K562 (cell line): ENCODE measurements around the gene CNGA3. TPM values are rescaled to one million over a fixed set of nuclear protein-coding genes. Genes with fewer than 3 reads are reported as not detected.

Source experiments
- ATAC-seq: fragments of 200-7000 bp; cut with Tn5 transposase; 3 replicates; pipeline ENCODE4 v1.9.1; 2020; ENCODE audit warnings: moderate library complexity
- BruUV-seq: library from RNA; stranded (reverse); fragments of 400-500 nt; replicated peaks from 2 replicates; lab custom pipeline; 2021; lab: Mats Ljungman, UMichigan
- CTCF ChIA-PET: fragments of 300-600 bp; formaldehyde crosslinking; extraction: SDS; loops from one replicate; lab custom pipeline; 2021; ENCODE audit warnings: low intra/inter-chr PET ratio; lab: Yijun Ruan, JAX
- POLR2A ChIA-PET: fragments of 300-600, 350-650 bp; sonication (Branson Sonifier 250); formaldehyde crosslinking; extraction: SDS; loops from one replicate; lab custom pipeline; 2021; ENCODE audit warnings: antibody characterized with exemption, inconsistent platforms; lab: Yijun Ruan, JAX
- DNase-seq, 4 experiments: peaks; one replicate each; pipeline versions ENCODE4 v3.0.0 to v3.0.0-alpha.2; 2011 to 2018; ENCODE audit warnings: low spot score in 3 of 4, mixed read lengths in 3 of 4; ENCODE audit errors: extremely low read depth in 1 of 4
- FAIRE-seq: peaks from 2 replicates; lab custom pipeline; 2011; peaks lifted over from hg19 to GRCh38; lab: Jason Lieb, UNC
- H2AFZ ChIP-seq: 2 replicates; pipeline ENCODE4 v1.6.0; 2011; ENCODE audit warnings: low read depth, low read length, control low read depth, inconsistent platforms
- H3K27ac ChIP-seq: fragments of 200-600 bp; 3 replicates; pipeline ENCODE4 v1.8.0; 2011; ENCODE audit warnings: low read depth, mild to moderate bottlenecking, control low read depth, inconsistent platforms, low read length, moderate library complexity, mixed read lengths; ENCODE audit errors: extremely low read depth
- H3K27me3 ChIP-seq, 2 experiments: fragments of 300-600 bp in 1 of 2; 2 replicates in 1 of 2; 3 replicates in 1 of 2; pipeline versions ENCODE4 v1.6.0 to v1.8.0; 2011; ENCODE audit warnings: inconsistent platforms in 2 of 2, low read length in 2 of 2, mild to moderate bottlenecking in 1 of 2, mixed read lengths in 1 of 2, moderate library complexity in 1 of 2; ENCODE audit not compliant: control insufficient read depth in 2 of 2, insufficient read depth in 2 of 2
- H3K36me3 ChIP-seq: fragments of 300-600 bp; 3 replicates; pipeline ENCODE4 v1.8.0; 2011; ENCODE audit warnings: mild to moderate bottlenecking, low read length, inconsistent platforms; ENCODE audit not compliant: control insufficient read depth, insufficient read depth
- H3K4me1 ChIP-seq, 2 experiments: fragments of 200-600 bp in 1 of 2; replicated peaks in 1 of 2; 2 replicates in 1 of 2; 3 replicates in 1 of 2; pipeline versions ENCODE4 v1.5.1 to v1.8.0; 2011; ENCODE audit warnings: inconsistent platforms in 2 of 2, low read length in 2 of 2, mild to moderate bottlenecking in 1 of 2, mixed read lengths in 1 of 2, moderate library complexity in 1 of 2; ENCODE audit not compliant: control insufficient read depth in 2 of 2, insufficient read depth in 2 of 2
- H3K4me2 ChIP-seq: 2 replicates; pipeline ENCODE4 v1.6.1; 2011; ENCODE audit warnings: low read length, control low read depth, inconsistent platforms, mixed read lengths; ENCODE audit not compliant: insufficient read depth
- H3K4me3 ChIP-seq: fragments of 200-600 bp; sonication (generic), shearing (Covaris generic); 2 replicates; pipeline ENCODE4 v1.5.1; 2016; ENCODE audit warnings: control low read depth, inconsistent platforms
- H3K79me2 ChIP-seq: fragments of 200-600 bp; 3 replicates; pipeline ENCODE4 v1.8.0; 2011; ENCODE audit warnings: low read length, inconsistent platforms; ENCODE audit not compliant: control insufficient read depth, insufficient read depth
- H3K9ac ChIP-seq, 2 experiments: 2 replicates each; pipeline versions ENCODE4 v1.6.0 to v1.6.1; 2011; ENCODE audit warnings: low read depth in 2 of 2, low read length in 2 of 2, control low read depth in 1 of 2, inconsistent platforms in 1 of 2, mild to moderate bottlenecking in 1 of 2, mixed read lengths in 1 of 2; ENCODE audit not compliant: insufficient read depth in 1 of 2
- H3K9me1 ChIP-seq: one replicate; pipeline ENCODE4 v1.6.0; 2011; ENCODE audit warnings: inconsistent platforms, mild to moderate bottlenecking, low read length, moderate library complexity; ENCODE audit not compliant: control insufficient read depth, insufficient read depth
- H3K9me3 ChIP-seq: replicated peaks from 2 replicates; pipeline ENCODE4 v1.5.1; 2011; ENCODE audit warnings: low read depth, low read length, inconsistent platforms; ENCODE audit not compliant: control insufficient read depth, insufficient read depth
- H4K20me1 ChIP-seq: replicated peaks from 2 replicates; pipeline ENCODE4 v1.6.1; 2011; ENCODE audit warnings: low read length, inconsistent platforms, mixed read lengths; ENCODE audit not compliant: control insufficient read depth, insufficient read depth
- ELF1 ChIP-seq: fragments of 200-800 bp; sonication (Bioruptor generic); IDR thresholded peaks from 2 replicates; pipeline ENCODE4 v1.6.1; 2016; ENCODE audit warnings: missing genetic modification characterization, missing compliant biosample characterization
- FOXJ2 ChIP-seq: fragments of 200-800 bp; sonication (Bioruptor generic); IDR thresholded peaks from 2 replicates; pipeline ENCODE4 v1.6.1; 2016; ENCODE audit warnings: missing genetic modification characterization, missing compliant biosample characterization
- FOXK2 ChIP-seq, 2 experiments: fragments of 450-650 bp; IDR thresholded peaks in 1 of 2; conservative IDR thresholded peaks in 1 of 2; 2 replicates each; pipeline ENCODE4 v1.6.1; 2016; ENCODE audit warnings: low read depth in 2 of 2, mild to moderate bottlenecking in 1 of 2
- GABPB2 ChIP-seq: fragments of 250-450 bp; sonication (Bioruptor Pico); conservative IDR thresholded peaks from 2 replicates; pipeline ENCODE4 v1.5.1; 2021; ENCODE audit warnings: mild to moderate bottlenecking
- HMGN3 ChIP-seq: IDR thresholded peaks from 2 replicates; pipeline ENCODE4 v1.6.1; 2011; ENCODE audit warnings: borderline replicate concordance, low read depth, mild to moderate bottlenecking, mixed read lengths, low read length; ENCODE audit not compliant: insufficient read length; ENCODE audit errors: extremely low read depth
- SAFB ChIP-seq: fragments of 200-400 bp; formaldehyde crosslinking; IDR thresholded peaks from 2 replicates; pipeline ENCODE4 v1.6.1; 2017; ENCODE audit warnings: low read depth, low read length, borderline replicate concordance
- TAF15 ChIP-seq: fragments of 200-400 bp; formaldehyde crosslinking; IDR thresholded peaks from 2 replicates; pipeline ENCODE4 v1.6.1; 2017; ENCODE audit warnings: mild to moderate bottlenecking, low read depth, low read length, moderate library complexity
- ZBTB1 ChIP-seq: sonication (generic); formaldehyde crosslinking; IDR thresholded peaks from 2 replicates; pipeline ENCODE4 v1.8.1; 2023; ENCODE audit warnings: missing genetic modification reagents, low read depth, mild to moderate bottlenecking, borderline replicate concordance
- ZNF217 ChIP-seq: sonication (generic); formaldehyde crosslinking; IDR thresholded peaks from 2 replicates; pipeline ENCODE4 v1.8.0; 2022; ENCODE audit warnings: mild to moderate bottlenecking, missing genetic modification reagents
- ZNF316 ChIP-seq: fragments of 450-650 bp; IDR thresholded peaks from 2 replicates; pipeline ENCODE4 v1.6.1; 2016
- ZNF77 ChIP-seq: fragments of 250-450 bp; sonication (Bioruptor Pico); IDR thresholded peaks from 2 replicates; pipeline ENCODE4 v1.5.0; 2020
- ZZZ3 ChIP-seq: fragments of 450-650 bp; IDR thresholded peaks from 2 replicates; pipeline ENCODE4 v1.6.1; 2016; ENCODE audit warnings: antibody characterized with exemption, mild to moderate bottlenecking, moderate library complexity
- WGBS: fragments of 100-300 bp; shearing (Covaris generic); methylation state at CpG from one replicate; pipeline ENCODE4 v1.1.6; 2016; ENCODE audit warnings: low coverage, mixed read lengths; ENCODE audit not compliant: insufficient coverage; ENCODE audit errors: missing lambda C conversion rate; 5-methylcytosine and 5-hydroxymethylcytosine counted together
- in situ Hi-C: fragments of 300-500 bp; cut with MboI; formaldehyde crosslinking; loops from 4 replicates; pipeline ENCODE4 v1.15.0; 2018; ENCODE audit warnings: inconsistent platforms, mixed read lengths
- intact Hi-C: fragments of 100-400 bp; cut with micrococcal nuclease; formaldehyde crosslinking; loops from 2 replicates; pipeline ENCODE4 v1.14.2; 2022
- polyA plus RNA-seq, 8 experiments: library from polyadenylated mRNA; depleted of rRNA in 4 of 8; stranded (reverse) in 5 of 8; unstranded in 3 of 8; fragments of >200 nt; fragmentation: Nextera tagmentation in 2 of 8; fragmentation: Illumina TruSeq in 1 of 8; extraction: Ambion mirVana in 2 of 8; extraction: Trizol in 1 of 8; gene quantifications; 2 replicates each; pipeline versions ENCODE4 v1.2.1 to v1.2.3, GENCODE V29; 2011 to 2014; ENCODE audit warnings: inconsistent platforms in 1 of 8, missing spikeins in 1 of 8
- total RNA-seq, 7 experiments: library from RNA; depleted of rRNA in 6 of 7; stranded (reverse); fragments of >200 nt in 6 of 7; fragmentation: Illumina TruSeq in 2 of 7; extraction: Trizol in 2 of 7; gene quantifications; 2 replicates each; pipeline versions ENCODE4 v1.2.1 to v1.2.3, GENCODE V29; 2011 to 2021; ENCODE audit warnings: low replicate concordance in 1 of 7
- TF ChIP-seq, protein P1 (sequence below): fragments of 450-650 bp; IDR thresholded peaks from 2 replicates; pipeline ENCODE4 v1.6.1; 2016; ENCODE audit warnings: low read depth
- TF ChIP-seq, protein P2 (sequence below): fragments of 250-450 bp; sonication (Bioruptor Pico); IDR thresholded peaks from 2 replicates; pipeline ENCODE4 v1.4.0; 2020; ENCODE audit warnings: borderline replicate concordance

The CNGA3 gene
- total and polyA plus RNA-seq, 9 of the 15 experiments (the other 6 are each of a cell fraction or from before 2014, with no cell fraction given), result not detected

DNA sequence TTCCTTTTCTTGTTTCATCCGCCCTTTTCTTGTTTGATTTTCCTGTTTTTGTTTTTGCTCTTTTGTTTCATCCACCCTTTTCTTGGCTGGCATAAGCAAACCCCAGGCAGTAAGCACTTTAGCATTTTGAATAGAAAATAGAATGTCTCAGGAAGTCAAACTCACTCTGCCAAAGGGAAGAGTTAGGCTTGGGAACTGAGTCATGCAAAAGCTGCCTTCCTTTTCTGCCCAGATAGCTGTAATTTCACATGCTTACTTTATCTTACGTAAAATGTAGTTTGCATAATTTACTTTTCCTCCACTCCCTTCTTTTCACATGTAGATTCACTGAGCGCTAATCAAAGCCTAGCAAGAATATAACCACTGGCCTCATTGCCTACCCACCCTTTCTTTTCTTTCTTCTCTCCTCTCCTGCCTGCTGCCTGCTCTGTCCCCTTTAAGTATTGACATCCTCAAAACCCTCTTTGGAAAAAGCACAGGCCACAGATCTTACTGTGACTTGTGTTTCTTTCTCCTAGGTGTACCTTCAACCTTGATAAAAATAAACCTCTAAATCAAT lies 48.4 kb downstream of the CNGA3 start:
- Histone ChIP-seq H3K4me3 (no peak overlapping the region), H3K4me2 (no peak overlapping the region), H3K9me3 (no peaks in the 10 kb centered on the region), H3K4me1 (no peaks in the 10 kb centered on the region), H3K79me2 (no peaks in the 10 kb centered on the region), H3K36me3 (no peaks in the 10 kb centered on the region), H3K27me3 (peaks cover 39 to 54% of the 10 kb centered on the region in 2 experiments), H2AFZ (no peak overlapping the region), H3K9ac (no peak overlapping the region), H3K27ac (no peak overlapping the region), H3K9me1 (no peaks in the 10 kb centered on the region), H4K20me1 (no peaks in the 10 kb centered on the region; the same call in 1 of the 2 replicates)
- no peak for FAIRE-seq
- in situ Hi-C loops (loop anchor here (25.0 kb wide), 1 partner anchor 582 kb away; no protein-coding TSS in a partner anchor), intact Hi-C loops (no loop called here)
- ATAC-seq, result no peak
- ChIA-PET CTCF (no interaction called here), POLR2A (no interaction called here)
- 2% methylated on average over 3 of the region's 3 CpGs for WGBS
- no peak for DNase-seq
- BruUV-seq, result no TSS peak
- TF ChIP-seq HMGN3, result no peak
- no peak for TF ChIP-seq FOXK2 (conservative IDR thresholded peaks at IDR 0.05 in 1 of 2, IDR thresholded peaks at IDR 0.05 in 1 of 2; ENCODE audit: low read depth in 2 of 2)
- TF ChIP-seq TAF15, result no peak
- TF ChIP-seq ZNF316, result no peak
- no peak for TF ChIP-seq ZNF217 (CRISPR knock-in tag)
- TF ChIP-seq SAFB, result no peak
- TF ChIP-seq FOXJ2 (tag), result no peak
- TF ChIP-seq, protein P1, sequence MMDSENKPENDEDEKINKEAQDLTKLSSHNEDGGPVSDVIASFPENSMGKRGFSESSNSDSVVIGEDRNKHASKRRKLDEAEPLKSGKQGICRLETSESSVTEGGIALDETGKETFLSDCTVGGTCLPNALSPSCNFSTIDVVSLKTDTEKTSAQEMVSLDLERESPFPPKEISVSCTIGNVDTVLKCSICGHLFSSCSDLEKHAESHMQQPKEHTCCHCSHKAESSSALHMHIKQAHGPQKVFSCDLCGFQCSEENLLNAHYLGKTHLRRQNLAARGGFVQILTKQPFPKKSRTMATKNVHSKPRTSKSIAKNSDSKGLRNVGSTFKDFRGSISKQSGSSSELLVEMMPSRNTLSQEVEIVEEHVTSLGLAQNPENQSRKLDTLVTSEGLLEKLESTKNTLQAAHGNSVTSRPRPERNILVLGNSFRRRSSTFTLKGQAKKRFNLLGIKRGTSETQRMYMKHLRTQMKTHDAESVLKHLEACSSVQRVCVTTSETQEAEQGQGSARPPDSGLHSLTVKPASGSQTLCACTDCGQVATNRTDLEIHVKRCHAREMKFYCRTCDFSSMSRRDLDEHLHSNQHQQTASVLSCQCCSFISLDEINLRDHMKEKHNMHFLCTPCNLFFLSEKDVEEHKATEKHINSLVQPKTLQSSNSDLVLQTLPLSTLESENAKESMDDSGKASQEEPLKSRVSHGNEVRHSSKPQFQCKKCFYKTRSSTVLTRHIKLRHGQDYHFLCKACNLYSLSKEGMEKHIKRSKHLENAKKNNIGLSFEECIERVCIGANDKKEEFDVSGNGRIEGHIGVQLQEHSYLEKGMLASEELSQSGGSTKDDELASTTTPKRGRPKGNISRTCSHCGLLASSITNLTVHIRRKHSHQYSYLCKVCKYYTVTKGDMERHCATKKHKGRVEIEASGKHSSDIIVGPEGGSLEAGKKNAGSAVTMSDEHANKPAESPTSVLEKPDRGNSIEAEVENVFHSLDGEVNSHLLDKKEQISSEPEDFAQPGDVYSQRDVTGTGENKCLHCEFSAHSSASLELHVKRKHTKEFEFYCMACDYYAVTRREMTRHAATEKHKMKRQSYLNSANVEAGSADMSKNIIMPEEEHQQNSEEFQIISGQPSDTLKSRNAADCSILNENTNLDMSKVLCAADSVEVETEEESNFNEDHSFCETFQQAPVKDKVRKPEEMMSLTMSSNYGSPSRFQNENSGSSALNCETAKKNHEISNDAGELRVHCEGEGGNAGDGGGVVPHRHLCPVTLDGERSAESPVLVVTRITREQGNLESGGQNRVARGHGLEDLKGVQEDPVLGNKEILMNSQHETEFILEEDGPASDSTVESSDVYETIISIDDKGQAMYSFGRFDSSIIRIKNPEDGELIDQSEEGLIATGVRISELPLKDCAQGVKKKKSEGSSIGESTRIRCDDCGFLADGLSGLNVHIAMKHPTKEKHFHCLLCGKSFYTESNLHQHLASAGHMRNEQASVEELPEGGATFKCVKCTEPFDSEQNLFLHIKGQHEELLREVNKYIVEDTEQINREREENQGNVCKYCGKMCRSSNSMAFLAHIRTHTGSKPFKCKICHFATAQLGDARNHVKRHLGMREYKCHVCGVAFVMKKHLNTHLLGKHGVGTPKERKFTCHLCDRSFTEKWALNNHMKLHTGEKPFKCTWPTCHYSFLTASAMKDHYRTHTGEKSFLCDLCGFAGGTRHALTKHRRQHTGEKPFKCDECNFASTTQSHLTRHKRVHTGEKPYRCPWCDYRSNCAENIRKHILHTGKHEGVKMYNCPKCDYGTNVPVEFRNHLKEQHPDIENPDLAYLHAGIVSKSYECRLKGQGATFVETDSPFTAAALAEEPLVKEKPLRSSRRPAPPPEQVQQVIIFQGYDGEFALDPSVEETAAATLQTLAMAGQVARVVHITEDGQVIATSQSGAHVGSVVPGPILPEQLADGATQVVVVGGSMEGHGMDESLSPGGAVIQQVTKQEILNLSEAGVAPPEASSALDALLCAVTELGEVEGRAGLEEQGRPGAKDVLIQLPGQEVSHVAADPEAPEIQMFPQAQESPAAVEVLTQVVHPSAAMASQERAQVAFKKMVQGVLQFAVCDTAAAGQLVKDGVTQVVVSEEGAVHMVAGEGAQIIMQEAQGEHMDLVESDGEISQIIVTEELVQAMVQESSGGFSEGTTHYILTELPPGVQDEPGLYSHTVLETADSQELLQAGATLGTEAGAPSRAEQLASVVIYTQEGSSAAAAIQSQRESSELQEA, result no peak
- no peak for TF ChIP-seq ZNF77
- TF ChIP-seq GABPB2 (CRISPR knock-in tag), result no peak
- TF ChIP-seq ELF1, result no peak
- TF ChIP-seq, protein P2, sequence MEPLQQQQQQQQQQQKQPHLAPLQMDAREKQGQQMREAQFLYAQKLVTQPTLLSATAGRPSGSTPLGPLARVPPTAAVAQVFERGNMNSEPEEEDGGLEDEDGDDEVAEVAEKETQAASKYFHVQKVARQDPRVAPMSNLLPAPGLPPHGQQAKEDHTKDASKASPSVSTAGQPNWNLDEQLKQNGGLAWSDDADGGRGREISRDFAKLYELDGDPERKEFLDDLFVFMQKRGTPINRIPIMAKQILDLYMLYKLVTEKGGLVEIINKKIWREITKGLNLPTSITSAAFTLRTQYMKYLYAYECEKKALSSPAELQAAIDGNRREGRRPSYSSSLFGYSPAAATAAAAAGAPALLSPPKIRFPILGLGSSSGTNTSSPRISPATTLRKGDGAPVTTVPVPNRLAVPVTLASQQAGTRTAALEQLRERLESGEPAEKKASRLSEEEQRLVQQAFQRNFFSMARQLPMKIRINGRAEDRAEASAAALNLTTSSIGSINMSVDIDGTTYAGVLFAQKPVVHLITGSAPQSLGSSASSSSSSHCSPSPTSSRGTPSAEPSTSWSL (CRISPR knock-in tag), result no peak
- no peak for TF ChIP-seq ZZZ3
- no peak for TF ChIP-seq ZBTB1
